ENCODE data around the gene MYL6B.

GRCh38 chr12:56121204-56121870 lies 31.1 kb upstream of the MYL6B start:
- TF ChIP-seq CTCF (IDR thresholded peaks at IDR 0.05) (no peak), POLR2AphosphoS5 (IDR thresholded peaks at IDR 0.05) (no peak), POLR2A (IDR thresholded peaks at IDR 0.05; ENCODE audit: low read depth) (no peak)

Measured in esophagus muscularis mucosa (tissue), 3 donors.